ENCODE measurements around the gene TMOD1. TPM values are rescaled to one million over a fixed set of nuclear protein-coding genes. Genes with fewer than 3 reads are reported as not detected.

Gene TMOD1
- total and polyA plus RNA-seq, 4 experiments from 2014 or later: 2.1 to 3.3 (median 2.6) TPM

DNA sequence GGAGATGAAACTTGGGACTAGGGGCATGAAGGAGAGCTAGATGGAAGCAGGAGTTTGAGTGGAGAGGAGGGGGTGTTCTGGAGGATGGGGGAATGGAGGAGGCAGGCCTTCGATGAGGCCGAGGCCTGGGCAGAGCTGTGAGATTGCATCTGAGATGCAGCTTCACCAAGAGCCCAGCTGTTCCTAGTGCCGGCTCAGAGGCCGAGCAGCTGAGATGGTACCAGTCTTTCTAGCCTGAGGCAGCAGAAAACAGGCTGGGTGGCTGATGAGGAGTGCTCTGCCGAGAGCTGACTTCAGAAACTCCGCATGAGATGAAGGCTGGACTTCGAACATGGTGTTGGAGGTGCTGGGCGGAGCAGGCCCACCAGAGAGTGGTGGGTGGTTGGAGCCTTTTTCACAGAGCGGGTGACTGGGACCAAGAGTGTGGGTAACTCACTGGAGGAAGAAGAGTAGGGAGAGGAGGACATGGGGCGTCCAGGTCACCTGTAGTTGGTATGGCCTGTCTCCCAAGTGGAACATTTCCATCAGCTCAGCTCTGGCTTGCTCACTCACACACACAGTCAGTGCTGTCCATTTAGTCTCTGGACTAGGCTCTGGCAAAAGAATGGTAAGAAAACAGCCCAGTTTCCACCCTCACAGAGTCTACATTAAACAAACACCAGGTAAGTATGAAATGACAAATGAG lies 54.7 kb downstream of the TMOD1 start:
- no peaks in the 10 kb centered on the region for H3K9me3 Mint-ChIP-seq
- H3K4me1 ChIP-seq (ENCODE audit: insufficient read depth, low read length): no peaks in the 10 kb centered on the region
- H3K27me3 Mint-ChIP-seq: peaks cover 14 to 39% of the 10 kb centered on the region in 2 donors
- no peak for DNase-seq
- CTCF ChIA-PET (ENCODE audit: partially characterized antibody): no interaction called here
- no peaks in the 10 kb centered on the region for H3K9me3 ChIP-seq (ENCODE audit: control insufficient read depth in 1 of 2, low read length in 2 of 2)
- no peaks in the 10 kb centered on the region for H3K27me3 ChIP-seq (ENCODE audit: insufficient read depth, low read length)
- no peak overlapping the region for H3K27ac Mint-ChIP-seq
- peaks cover 3 to 7% (median 5%) of the 10 kb centered on the region in 4 donors for H3K4me1 Mint-ChIP-seq
- no peak overlapping the region for H3K27ac ChIP-seq (ENCODE audit: low read depth, low read length)
- intact Hi-C loops (cut with micrococcal nuclease): no loop called here
- H3K4me3 ChIP-seq (ENCODE audit: low read length in 2 of 2): no peak overlapping the region
- H3K36me3 Mint-ChIP-seq: no peaks in the 10 kb centered on the region
- H3K36me3 ChIP-seq (ENCODE audit: insufficient read depth, low read length): no peaks in the 10 kb centered on the region
- POLR2A ChIA-PET (ENCODE audit: partially characterized antibody): no interaction called here
- H3K4me3 Mint-ChIP-seq: no peak overlapping the region

- no peak overlapping the region for H3K27ac ChIP-seq (ENCODE audit: low read depth, low read length)
- peak overlapping the region in 1 of 8 donors; percentile 26 for H3K4me3 Mint-ChIP-seq
- no peaks in the 10 kb centered on the region for H3K36me3 ChIP-seq (ENCODE audit: insufficient read depth, low read length)
- DNase-seq: no peak
- peaks cover 3 to 7% (median 5%) of the 10 kb centered on the region in 4 donors for H3K4me1 Mint-ChIP-seq
- H3K4me1 ChIP-seq (ENCODE audit: insufficient read depth, low read length): no peaks in the 10 kb centered on the region
- H3K4me3 ChIP-seq (ENCODE audit: low read length in 2 of 2): no peak overlapping the region
- H3K9me3 Mint-ChIP-seq: no peaks in the 10 kb centered on the region
- ChIA-PET POLR2A (ENCODE audit: partially characterized antibody) (no interaction called here), CTCF (ENCODE audit: partially characterized antibody) (no interaction called here)
- no peaks in the 10 kb centered on the region for H3K27me3 ChIP-seq (ENCODE audit: insufficient read depth, low read length)
- peaks cover 17 to 40% of the 10 kb centered on the region in 2 donors for H3K27me3 Mint-ChIP-seq
- H3K9me3 ChIP-seq (ENCODE audit: control insufficient read depth in 1 of 2, low read length in 2 of 2): no peaks in the 10 kb centered on the region
- H3K36me3 Mint-ChIP-seq: no peaks in the 10 kb centered on the region
- intact Hi-C loops (cut with micrococcal nuclease): no loop called here
- H3K27ac Mint-ChIP-seq: no peak overlapping the region
Observed at GRCh38 chr9:97556721-97557605, 55.5 kb downstream of the TMOD1 start.

GRCh38 chr9:97557606-97558095 lies 56.2 kb downstream of the TMOD1 start:
- CTCF ChIA-PET (ENCODE audit: partially characterized antibody): interaction anchor here (0.6 kb wide), 1 partner anchor 56 kb away, joined by 3 read pairs; the partner anchor contains the start of gene TMOD1
- no peak overlapping the region for H3K27ac Mint-ChIP-seq
- Histone ChIP-seq H3K4me3 (ENCODE audit: low read length in 2 of 2) (no peak overlapping the region), H3K36me3 (ENCODE audit: insufficient read depth, low read length) (no peaks in the 10 kb centered on the region), H3K27me3 (ENCODE audit: insufficient read depth, low read length) (no peaks in the 10 kb centered on the region), H3K4me1 (ENCODE audit: insufficient read depth, low read length) (no peaks in the 10 kb centered on the region), H3K27ac (ENCODE audit: low read depth, low read length) (no peak overlapping the region), H3K9me3 (ENCODE audit: control insufficient read depth in 1 of 2, low read length in 2 of 2) (no peaks in the 10 kb centered on the region)
- no peaks in the 10 kb centered on the region for H3K9me3 Mint-ChIP-seq
- POLR2A ChIA-PET (ENCODE audit: partially characterized antibody): no interaction called here
- H3K36me3 Mint-ChIP-seq: no peaks in the 10 kb centered on the region
- peaks cover 3 to 7% (median 5%) of the 10 kb centered on the region in 4 donors for H3K4me1 Mint-ChIP-seq
- intact Hi-C loops (cut with micrococcal nuclease): no loop called here
- H3K4me3 Mint-ChIP-seq: no peak overlapping the region
- H3K27me3 Mint-ChIP-seq: peaks cover 13 to 33% of the 10 kb centered on the region in 2 donors
- DNase-seq: no peak

GRCh38 chr9:97558701-97559101 lies 57.2 kb downstream of the TMOD1 start:
- intact Hi-C loops (cut with micrococcal nuclease): no loop called here
- Mint-ChIP-seq H3K9me3 (no peaks in the 10 kb centered on the region), H3K4me3 (peak overlapping the region in 6 of 8 donors; percentile 3 to 42 (median 20)), H3K27ac (peak overlapping the region in 1 of 7 donors; percentile 5), H3K36me3 (no peaks in the 10 kb centered on the region), H3K4me1 (peaks cover 3 to 7% (median 5%) of the 10 kb centered on the region in 4 donors), H3K27me3 (peaks cover 13 to 28% of the 10 kb centered on the region in 2 donors)
- no peaks in the 10 kb centered on the region for H3K36me3 ChIP-seq (ENCODE audit: insufficient read depth, low read length)
- no peak overlapping the region for H3K27ac ChIP-seq (ENCODE audit: low read depth, low read length)
- H3K4me3 ChIP-seq (ENCODE audit: low read length in 2 of 2): no peak overlapping the region
- ChIA-PET POLR2A (ENCODE audit: partially characterized antibody) (no interaction called here), CTCF (ENCODE audit: partially characterized antibody) (no interaction called here)
- H3K9me3 ChIP-seq (ENCODE audit: control insufficient read depth in 1 of 2, low read length in 2 of 2): no peaks in the 10 kb centered on the region
- no peaks in the 10 kb centered on the region for H3K4me1 ChIP-seq (ENCODE audit: insufficient read depth, low read length)
- H3K27me3 ChIP-seq (ENCODE audit: insufficient read depth, low read length): no peaks in the 10 kb centered on the region
- DNase-seq: no peak

DNA sequence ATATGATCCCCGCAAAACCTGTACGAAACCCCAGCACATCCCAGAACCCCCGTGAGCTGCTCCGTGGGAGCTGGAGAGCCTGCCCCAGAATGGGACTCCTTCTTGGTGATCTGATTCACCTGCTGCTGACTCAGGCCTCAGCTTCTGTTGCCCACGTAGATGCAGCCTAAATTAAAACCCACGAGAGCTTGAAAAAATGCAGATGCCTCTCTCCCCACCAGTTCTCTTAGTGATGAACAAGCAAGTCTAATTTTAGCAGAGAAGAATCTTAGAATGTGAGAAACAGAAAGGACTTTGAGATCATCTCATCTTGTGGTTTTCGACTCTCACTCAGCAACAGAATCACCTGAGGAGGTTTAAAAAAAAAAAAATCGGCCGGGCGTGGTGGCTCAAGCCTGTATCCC lies 57.6 kb downstream of the TMOD1 start:
- H3K9me3 Mint-ChIP-seq: no peaks in the 10 kb centered on the region
- POLR2A ChIA-PET (ENCODE audit: partially characterized antibody): no interaction called here
- peaks cover 3 to 7% (median 5%) of the 10 kb centered on the region in 4 donors for H3K4me1 Mint-ChIP-seq
- DNase-seq: no peak
- intact Hi-C loops (cut with micrococcal nuclease): no loop called here
- Histone ChIP-seq H3K4me3 (ENCODE audit: low read length in 2 of 2) (no peak overlapping the region), H3K27ac (ENCODE audit: low read depth, low read length) (no peak overlapping the region), H3K9me3 (ENCODE audit: control insufficient read depth in 1 of 2, low read length in 2 of 2) (no peaks in the 10 kb centered on the region), H3K36me3 (ENCODE audit: insufficient read depth, low read length) (no peaks in the 10 kb centered on the region), H3K4me1 (ENCODE audit: insufficient read depth, low read length) (no peaks in the 10 kb centered on the region), H3K27me3 (ENCODE audit: insufficient read depth, low read length) (no peaks in the 10 kb centered on the region)
- CTCF ChIA-PET (ENCODE audit: partially characterized antibody): no interaction called here
- H3K36me3 Mint-ChIP-seq: no peaks in the 10 kb centered on the region
- H3K4me3 Mint-ChIP-seq: peak overlapping the region in 6 of 8 donors; percentile 3 to 42 (median 20)
- H3K27me3 Mint-ChIP-seq: peaks cover 12 to 27% of the 10 kb centered on the region in 2 donors
- H3K27ac Mint-ChIP-seq: peak overlapping the region in 2 of 7 donors; percentile 5 to 10

GRCh38 chr9:97560154-97560553 lies 58.7 kb downstream of the TMOD1 start:
- peaks cover 3 to 7% (median 5%) of the 10 kb centered on the region in 4 donors for H3K4me1 Mint-ChIP-seq
- no peak overlapping the region for H3K27ac Mint-ChIP-seq
- POLR2A ChIA-PET (ENCODE audit: partially characterized antibody): no interaction called here

GRCh38 chr9:97560851-97561250 lies 59.4 kb downstream of the TMOD1 start:
- H3K4me3 ChIP-seq (ENCODE audit: low read length in 2 of 2): no peak overlapping the region
- Mint-ChIP-seq H3K27me3 (peaks cover 8 to 17% of the 10 kb centered on the region in 2 donors), H3K4me1 (peaks cover 3 to 7% (median 5%) of the 10 kb centered on the region in 4 donors), H3K4me3 (no peak overlapping the region), H3K36me3 (no peaks in the 10 kb centered on the region), H3K27ac (no peak overlapping the region), H3K9me3 (no peaks in the 10 kb centered on the region)
- DNase-seq: no peak
- intact Hi-C loops (cut with micrococcal nuclease): no loop called here
- H3K9me3 ChIP-seq (ENCODE audit: control insufficient read depth in 1 of 2, low read length in 2 of 2): no peaks in the 10 kb centered on the region
- no peaks in the 10 kb centered on the region for H3K4me1 ChIP-seq (ENCODE audit: insufficient read depth, low read length)
- H3K36me3 ChIP-seq (ENCODE audit: insufficient read depth, low read length): no peaks in the 10 kb centered on the region
- no peaks in the 10 kb centered on the region for H3K27me3 ChIP-seq (ENCODE audit: insufficient read depth, low read length)
- ChIA-PET POLR2A (ENCODE audit: partially characterized antibody) (no interaction called here), CTCF (ENCODE audit: partially characterized antibody) (interaction anchor here (0.7 kb wide), 1 partner anchor 174 kb away, joined by 3 read pairs; no protein-coding TSS in a partner anchor)
- no peak overlapping the region for H3K27ac ChIP-seq (ENCODE audit: low read depth, low read length)

More at GRCh38 chr9:97560154-97560553, 58.7 kb downstream of the TMOD1 start:
- no peak for DNase-seq
- no peaks in the 10 kb centered on the region for H3K9me3 ChIP-seq (ENCODE audit: control insufficient read depth in 1 of 2, low read length in 2 of 2)
- Mint-ChIP-seq H3K9me3 (no peaks in the 10 kb centered on the region), H3K27me3 (peaks cover 8 to 21% of the 10 kb centered on the region in 2 donors), H3K36me3 (no peaks in the 10 kb centered on the region), H3K4me3 (no peak overlapping the region)
- intact Hi-C loops (cut with micrococcal nuclease): no loop called here
- H3K27me3 ChIP-seq (ENCODE audit: insufficient read depth, low read length): no peaks in the 10 kb centered on the region
- no peak overlapping the region for H3K4me3 ChIP-seq (ENCODE audit: low read length in 2 of 2)
- H3K4me1 ChIP-seq (ENCODE audit: insufficient read depth, low read length): no peaks in the 10 kb centered on the region
- no peaks in the 10 kb centered on the region for H3K36me3 ChIP-seq (ENCODE audit: insufficient read depth, low read length)
- CTCF ChIA-PET (ENCODE audit: partially characterized antibody): interaction anchor here (0.7 kb wide), 1 partner anchor 173 kb away, joined by 3 read pairs; no protein-coding TSS in a partner anchor
- no peak overlapping the region for H3K27ac ChIP-seq (ENCODE audit: low read depth, low read length)

Measured in CD4-positive, alpha-beta memory T cell (primary cell).